SKM-1 treated with dmso at 0.1 percent for 144 hours (cell line): ENCODE measurements around the gene FER.

Experiments used
- DNase-seq: peaks from one replicate; lab custom pipeline; 2025; ENCODE audit not compliant: unreplicated experiment; lab: John Stamatoyannopoulos, UW

The FER gene

DNA sequence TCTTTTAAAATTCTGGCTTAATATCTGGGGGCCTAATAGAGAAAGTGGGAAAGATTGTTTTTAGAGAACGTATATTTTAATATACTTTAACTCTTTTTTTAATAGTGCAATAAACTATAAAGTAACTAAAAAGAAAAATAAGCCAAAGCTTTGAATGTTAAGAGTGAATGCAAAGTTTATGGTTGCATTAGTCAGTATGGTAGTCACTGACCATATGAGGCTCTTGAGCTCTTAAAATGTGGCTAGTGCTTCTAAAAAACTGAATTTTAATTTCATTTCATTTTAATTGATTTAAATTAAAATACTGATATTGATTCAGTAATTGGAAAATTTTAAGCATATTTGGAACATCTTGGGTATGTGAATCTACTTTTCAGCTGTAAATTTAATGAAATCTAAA, 351.4 kb downstream of the FER start:
- no peak for DNase-seq

DNA sequence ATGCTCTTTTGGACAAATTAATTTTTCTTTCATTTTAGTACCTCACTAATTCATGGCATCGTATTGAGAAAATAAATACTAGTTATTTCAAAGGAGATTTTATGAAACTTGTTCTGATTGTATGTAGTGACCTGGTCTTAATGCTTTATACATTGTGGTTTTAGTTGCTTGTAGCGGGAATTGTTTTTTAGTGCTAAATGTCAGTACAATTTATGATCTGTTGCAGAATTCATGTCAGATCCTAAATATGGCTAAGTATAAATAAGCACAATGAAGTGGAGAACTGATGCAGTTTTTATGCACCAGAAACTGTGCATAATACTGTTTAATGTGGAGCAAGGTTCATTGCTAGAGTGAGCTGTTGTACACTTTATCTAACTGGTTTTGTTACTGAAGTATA, 353.3 kb downstream of the FER start:
- DNase-seq, result no peak

DNA sequence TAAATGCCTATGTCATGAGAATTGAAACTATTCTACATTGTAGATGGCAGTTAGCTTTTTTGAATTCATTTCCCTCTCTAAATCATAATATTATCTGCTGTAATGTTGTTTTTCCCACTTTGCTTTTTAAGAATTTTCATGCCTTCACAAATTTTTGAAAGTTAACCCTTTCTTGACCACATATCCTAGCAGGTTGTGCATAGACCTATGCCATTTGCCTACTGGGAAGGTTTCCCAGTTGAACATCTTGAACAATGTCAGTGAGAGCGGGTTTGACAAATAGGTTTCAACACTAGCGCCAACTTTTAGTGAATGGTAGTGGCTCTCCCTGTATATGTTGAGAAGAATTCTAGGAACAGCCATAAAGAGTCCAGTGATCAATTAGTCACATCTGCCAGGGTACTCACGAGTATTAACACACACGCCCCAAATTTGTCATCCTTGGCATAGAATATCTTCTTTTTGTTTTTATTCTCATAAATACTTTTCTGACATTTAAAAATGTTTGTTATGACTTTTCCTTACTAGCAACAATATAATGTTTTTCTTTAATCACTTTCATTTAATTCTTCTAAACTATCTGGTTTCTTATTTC, 354.5 kb downstream of the FER start:
- no peak for DNase-seq

DNA sequence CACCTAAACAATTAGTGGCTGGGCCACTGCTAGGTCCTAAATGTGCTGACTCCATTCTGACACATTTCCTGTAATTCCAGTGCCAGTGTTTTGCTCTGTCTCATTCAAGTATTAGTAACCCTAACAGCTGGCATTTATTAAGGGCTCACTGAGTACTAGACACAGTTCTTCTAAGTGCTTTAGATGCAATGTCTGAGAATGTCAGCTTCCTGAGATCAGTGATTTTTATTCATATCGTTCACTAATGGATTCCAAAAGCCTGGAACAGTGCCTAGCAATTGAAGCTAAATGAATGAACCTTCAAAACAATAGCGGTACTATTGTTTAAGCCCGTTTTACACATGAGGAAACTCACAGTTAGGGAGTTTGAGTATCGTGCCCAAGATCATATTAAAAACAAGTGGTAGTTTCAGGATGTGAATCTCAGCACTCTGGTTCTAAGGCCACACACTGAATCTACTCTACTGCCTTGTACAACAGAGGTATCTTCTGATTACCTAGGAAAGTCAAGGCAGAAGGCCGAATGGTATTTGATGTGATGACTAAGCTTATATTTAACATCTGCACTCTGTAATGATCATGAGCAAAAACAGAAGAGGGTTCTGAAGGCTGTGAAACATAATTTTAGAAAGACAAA, 358.1 kb downstream of the FER start:
- no peak for DNase-seq

DNA sequence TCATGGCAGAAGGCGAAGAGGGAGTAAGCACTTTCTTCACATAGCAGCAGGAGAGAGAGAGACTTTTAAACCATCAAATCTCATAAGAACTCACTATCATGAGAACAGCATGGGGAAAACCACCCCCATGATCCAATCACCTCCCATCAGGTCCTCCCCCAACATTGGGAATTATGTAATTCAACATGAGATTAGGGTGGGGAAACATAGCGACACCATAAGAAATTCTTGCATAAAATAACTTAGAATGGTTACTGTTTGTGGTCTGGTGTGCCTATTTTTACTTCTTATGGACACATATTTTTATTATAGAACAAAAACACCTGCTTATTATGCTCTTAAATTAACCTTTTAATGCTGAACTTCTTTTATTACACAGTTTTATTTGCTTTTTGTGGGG, 364.0 kb downstream of the FER start:
- DNase-seq, result no peak

DNA sequence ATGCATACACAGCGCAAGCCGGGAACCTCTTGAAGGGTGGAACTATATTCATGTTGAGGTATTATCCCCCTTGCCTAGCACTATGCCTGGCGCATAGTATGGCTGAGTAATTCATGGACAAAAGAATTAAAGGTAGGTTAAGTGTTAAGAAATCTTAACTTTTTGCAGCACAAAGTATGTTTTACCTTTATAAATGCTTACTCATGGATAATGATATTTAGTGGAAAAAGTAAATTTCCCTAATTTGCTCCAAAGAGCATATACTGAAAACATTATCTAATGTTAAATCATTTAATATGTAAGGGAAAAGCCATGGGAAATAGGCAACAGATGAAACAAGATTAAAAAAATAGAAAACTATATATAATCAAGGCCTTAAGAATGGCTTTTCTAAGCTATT, 365.9 kb downstream of the FER start:
- no peak for DNase-seq

DNA sequence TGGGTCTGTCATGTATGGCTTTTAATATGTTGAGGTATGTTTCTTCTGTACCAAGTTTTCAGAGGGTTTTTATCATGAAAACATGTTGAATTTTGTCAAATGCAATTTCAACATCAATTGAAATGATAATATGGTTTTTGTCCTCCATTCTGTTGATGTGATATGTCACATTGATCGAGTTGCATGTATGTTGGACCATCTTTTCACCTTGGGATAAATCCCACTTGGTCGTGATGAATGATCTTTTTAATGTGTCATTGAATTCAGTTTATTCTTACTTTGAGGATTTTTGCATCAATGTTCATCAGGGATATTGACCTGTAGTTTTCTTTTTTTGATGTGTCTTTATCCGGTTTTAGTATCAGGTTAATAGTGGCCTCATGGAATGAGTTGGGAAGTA, 373.5 kb downstream of the FER start:
- no peak for DNase-seq

DNA sequence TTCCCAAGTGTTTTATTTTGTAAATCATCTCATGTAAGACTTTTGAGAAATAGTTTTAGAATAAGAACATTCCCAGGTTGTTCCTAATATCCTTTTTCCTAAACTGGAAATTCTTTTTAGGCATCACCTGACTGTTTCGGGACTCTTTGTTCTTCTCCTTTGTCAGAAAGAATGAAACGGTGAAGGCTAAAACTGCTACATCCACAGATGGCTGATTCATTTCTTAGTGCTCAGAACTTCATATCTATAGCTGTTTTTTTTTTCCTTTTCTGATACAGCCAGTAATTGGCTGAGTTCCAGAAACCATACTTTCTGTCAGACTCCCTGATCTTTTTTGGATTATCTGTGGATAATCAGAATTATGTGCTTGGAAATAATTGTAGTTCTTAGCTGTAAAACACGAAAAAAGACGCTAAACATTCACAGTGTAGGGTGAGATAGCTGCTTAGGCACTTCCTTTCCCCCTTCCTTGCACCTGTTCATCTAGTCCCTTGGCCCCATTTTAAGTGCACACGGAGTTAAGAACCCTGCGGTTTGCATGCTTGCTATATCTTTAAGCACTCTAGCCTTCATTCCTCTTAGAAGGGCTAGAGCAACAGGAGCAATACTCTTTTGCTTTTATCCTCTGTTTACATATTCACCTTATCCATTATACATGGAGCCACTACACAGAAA, 378.2 kb downstream of the FER start:
- no peak for DNase-seq

DNA sequence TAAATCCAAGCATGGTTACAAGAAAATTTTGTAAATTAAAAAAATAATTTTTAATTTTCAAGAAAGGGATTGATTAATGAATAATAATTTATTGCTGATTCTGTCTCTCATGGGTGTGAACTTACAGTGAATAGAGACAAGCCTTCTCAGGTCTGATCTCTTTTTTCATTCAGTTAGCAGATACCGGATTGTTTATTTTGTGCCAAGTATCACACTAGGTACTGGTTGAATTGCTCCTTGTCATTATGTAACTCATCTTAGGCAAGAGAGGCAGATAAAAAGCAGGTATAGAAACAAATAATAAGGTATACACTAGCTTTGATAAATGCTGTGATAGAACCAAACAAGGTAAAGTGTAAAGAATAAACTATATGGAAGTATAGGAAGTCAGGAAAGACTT, 378.8 kb downstream of the FER start:
- DNase-seq, result no peak

DNA sequence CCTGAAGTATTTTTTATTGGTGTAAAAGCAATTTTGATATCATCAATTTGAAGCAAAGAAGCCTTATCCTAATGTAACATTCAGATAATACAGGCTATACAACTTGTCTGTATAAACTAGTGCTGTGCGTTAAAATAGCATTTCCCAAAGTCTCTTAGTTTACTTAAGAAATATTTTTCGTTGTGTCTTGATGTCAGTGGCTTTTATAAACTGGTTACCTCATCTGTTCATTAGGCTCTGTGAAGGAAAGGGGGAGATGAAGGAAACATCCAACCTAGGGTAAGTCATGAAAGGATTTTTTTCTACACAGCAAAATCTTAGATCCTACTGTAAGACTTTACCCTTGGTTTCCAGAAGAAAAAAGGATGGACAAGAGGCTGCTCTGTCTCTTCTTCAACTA, 389.2 kb downstream of the FER start:
- DNase-seq, result no peak

DNA sequence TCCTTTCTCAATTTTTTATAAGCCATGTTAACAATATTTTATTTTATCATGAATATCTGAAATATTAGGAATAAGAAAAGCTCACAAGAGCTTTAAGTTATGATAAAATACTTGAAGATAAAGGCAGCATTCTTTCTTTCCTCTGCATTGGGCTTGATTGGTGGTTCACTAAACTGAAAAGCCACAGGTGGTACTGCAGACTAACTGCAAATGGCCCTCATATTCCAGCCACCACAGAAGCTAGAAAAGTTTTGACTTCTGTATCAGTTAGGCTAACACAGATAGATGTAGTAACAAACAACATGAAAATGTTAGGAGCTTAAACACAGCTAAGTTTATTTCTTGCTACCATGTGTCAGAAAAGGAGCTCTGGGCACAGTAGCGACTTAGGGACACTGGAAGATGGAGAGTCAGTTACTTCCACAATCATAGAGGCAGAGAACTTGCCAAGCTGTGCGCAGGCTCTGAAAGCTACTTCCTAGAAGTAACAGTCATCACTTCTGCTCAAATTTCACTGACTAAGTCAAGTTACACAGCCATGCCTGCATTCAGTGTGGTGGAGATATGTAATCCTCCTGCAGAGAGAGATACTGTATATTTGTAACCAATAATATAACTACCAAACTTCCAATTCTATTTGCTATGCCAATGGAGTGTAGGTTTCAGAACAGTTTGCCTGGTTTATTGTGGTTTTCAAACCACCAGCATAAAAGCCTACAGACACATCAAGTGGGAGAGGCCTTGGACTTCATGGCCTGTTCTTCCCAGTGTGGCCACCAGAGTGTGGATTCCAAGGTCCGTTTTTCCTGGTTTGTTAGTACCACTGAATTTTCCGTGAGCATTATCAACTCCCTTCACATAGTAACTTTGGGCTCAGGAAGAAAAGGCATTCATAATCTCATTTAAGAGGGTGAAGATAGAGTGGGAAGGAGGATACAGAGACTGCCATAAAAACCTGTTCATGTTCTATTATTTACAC, 393.8 kb downstream of the FER start:
- DNase-seq, result no peak

DNA sequence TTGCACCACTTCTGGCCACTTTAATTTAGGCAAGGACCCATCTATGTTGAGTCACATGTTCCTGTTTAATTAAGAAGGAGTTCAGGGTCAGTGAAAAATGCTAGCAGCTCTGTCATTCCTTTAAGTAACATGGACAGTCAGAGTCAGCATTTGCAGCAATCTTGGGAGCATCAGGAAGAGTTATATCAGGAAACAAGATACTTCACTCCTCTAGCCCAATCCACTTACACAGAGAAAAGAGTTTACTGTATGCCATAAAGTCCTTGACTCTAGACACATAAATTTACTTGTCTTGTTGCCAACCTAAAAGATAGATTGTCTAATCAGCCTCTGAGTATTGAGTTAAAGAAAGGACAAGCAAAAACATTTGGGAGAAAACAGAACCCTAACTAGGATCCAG, 395.3 kb downstream of the FER start:
- DNase-seq, result no peak

DNA sequence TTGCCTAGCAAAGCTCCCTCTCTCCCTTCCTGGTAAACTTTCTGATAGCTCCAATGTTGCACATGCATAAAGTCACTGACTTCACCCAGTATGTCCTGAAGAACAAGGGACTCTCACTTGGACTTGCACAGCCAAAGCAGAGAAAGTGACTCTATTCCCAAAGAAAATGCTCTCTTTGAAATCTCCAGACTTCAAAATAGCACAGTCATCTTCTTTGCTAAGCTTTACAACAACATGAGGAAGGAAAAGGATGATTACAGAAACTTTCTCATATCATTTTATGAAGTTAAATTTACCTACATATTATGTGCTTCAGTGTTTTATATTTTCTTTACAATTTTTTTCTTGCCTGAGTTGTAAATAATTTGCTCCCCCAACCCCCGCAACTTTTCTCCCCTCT, 397.4 kb downstream of the FER start:
- no peak for DNase-seq

DNA sequence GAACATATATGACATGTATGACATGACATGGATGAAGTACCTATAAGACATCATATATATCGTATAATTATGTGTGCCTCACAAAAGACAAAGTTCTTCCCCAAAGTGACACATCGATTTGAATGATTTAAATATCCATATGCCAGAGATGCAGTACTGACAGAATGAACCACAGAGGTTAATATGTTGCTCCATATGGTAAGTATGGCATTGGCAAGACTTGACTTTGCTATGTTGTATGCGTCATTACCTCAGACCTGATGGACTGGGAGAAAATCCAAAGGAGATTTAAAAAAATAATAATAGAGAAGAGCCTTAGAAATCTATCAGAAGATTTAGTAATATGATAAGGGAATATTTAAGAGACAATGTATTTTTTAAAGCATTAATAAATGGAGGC, 398.9 kb downstream of the FER start:
- DNase-seq, result no peak

DNA sequence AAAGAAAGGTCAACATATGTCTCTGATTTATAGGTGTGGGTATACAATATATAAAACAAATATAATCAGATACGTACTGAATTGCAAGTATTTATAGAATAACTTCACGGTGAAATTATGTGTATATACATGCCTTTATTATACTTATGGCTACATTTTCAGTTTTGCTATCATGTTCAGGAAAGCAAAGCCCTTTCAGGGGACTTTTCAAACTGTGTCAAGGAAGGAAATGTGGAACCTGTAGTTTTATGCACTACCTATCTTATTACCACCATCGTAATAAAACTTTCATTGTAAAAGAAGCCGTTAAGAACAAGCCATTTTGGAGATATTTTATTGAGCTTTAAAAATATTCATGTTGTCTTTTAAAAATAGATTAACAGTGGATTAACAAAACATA, 404.9 kb downstream of the FER start:
- no peak for DNase-seq

DNA sequence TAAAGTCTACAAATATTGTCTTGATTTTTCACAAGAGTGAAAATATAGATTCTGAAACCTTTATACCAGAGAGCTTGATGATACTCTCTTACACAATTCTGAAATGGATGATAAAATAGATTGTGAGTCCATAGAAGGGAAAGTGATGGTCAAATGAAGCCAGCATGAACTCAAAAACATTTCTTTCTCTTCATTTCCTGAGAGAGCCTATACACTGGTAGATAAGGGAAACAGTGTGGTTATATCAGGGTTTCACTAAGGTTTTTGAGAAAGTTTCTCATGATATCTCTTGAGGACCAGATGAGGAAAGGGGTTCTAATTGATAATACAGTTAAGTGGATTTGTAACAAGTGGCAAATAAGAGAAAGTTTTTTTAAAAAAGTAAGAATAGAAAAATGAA, 407.9 kb downstream of the FER start:
- DNase-seq, result no peak

DNA sequence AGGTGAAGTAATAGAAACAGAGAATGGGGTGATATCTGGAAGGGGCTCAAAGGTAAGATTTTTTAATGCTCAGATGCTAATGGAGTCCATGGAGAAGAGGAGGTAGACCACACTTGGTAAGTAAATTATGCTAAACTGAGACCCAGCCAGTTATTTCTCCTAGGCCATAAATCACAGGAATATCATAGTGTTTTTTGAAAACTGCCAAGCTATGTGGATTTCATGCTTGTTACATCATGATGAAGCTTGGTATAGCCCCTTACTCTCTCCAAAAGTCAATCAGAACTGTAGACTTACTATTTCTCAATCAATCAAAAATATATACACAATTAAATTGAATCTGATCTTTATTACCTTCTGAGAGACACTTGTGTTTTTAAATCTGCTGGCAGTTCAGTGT, 409.2 kb downstream of the FER start:
- no peak for DNase-seq

DNA sequence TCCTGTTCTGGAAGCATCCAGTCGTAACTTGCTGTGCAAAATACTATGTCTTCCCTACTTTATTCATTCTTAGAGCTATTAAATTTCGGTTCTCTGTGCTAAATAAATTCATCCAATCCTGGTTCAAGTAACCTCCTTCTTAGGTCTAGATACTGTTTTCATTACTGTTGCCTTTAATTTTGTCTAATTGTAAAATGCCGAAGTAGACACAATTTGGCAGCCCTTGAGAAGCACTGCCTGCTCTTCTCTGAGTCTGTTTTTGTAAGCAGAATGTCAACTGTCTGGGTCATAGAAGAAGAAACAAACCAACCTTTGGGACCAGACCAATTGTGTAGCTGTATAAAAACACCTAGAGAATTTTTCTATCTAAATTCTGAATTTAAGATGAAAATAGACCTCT, 412.8 kb downstream of the FER start:
- no peak for DNase-seq

DNA sequence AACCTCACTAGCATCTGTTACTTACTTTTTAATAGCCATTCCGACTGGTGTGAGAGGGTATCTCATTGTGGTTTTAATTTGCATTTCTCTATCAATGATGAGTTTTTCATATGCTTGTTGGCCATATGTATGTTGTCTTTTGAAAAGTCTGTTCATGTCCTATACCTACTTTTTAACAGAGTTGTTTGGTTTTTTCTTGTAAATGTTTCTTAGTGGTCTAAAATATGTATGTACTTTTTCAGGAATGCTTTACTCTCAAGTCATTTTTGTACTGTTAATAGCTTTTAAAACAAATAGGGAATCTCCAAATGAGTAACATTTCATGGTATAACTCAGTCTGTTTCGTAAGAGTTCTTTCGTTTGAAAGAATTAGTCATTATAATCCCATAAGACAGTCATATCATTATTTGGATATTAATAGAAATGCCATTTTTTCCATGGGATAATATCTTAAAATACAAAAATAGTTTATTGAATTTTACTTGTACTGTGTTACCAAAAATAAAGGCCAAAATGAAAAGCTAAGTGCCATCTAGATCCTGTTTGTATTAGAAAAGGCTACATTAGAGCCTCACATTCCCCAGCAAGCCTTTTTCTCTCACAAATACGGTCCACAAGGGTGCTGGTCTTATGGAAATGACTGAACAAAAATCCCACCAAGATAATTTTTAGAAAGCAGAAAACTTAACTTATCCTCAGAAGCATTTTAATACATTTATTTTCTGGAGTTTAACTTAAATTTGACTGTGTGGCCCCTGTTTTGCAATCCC, 414.4 kb downstream of the FER start:
- no peak for DNase-seq

DNA sequence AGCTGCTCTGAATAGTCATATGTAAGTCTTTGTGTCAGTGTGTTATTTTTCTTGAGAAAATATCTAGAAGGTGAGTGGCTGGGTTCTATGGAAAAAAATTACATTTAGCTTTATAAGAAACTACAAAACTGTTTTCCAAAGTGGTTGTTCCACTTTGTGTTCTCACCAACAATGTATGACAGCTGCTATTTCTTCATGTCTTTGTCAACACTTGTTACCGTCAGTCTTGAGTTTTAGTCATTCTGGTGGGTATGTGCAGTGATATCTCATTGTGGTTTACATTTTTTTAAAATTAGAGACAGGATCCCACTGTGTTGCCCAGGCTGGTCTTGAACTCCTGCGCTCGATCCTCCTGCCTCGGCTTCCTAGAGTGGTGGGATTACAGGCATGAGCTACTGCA, 415.6 kb downstream of the FER start:
- no peak for DNase-seq

DNA sequence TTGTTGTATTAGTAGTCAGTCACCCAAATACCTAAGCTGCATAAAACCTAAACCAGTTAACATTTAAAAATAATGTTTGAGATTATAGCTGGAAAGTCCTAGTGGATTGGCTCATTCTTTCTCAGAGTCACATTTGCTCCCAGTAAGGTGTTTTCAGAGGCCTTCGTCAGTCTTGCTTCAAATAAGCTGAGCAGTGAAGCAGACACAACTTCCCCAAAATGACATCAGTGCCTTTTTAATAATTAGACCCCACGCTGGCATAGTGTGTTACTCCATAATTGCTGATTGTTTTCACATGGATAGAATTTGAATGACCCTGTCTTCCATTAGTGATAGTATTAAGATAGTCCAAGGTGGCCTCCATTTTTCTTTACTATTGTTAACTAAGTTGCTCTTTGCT, 416.3 kb downstream of the FER start:
- no peak for DNase-seq
